GM12872 (cell line): Measurements from ENCODE around the gene MGST2.

ENCODE experiments used
- TF ChIP-seq, protein P1 (sequence below): IDR thresholded peaks from 3 replicates; pipeline ENCODE4 v1.5.1; 2011; ENCODE audit warnings: low read depth, mild to moderate bottlenecking, low read length, moderate library complexity; ENCODE audit not compliant: insufficient read depth

The MGST2 gene

DNA sequence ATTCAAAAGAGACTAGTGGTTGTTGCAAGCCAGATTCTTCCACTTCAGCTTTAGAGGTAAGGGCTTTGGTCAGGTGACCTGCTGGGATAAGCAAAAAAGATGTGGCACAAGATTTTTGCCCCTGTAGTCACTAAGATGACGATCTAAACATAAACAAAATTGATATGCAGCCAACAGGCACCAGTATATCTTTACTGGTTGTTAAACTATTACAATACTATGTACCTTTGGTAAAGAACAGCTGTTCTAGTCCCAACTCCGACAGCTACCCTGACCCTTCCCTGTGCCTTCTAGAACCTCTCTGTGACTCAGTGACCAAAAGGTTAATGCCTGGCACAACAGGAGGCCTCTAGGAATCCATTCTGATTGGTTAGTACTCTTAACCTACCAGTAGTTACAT lies 59.6 kb downstream of the MGST2 start:
- TF ChIP-seq, protein P1, sequence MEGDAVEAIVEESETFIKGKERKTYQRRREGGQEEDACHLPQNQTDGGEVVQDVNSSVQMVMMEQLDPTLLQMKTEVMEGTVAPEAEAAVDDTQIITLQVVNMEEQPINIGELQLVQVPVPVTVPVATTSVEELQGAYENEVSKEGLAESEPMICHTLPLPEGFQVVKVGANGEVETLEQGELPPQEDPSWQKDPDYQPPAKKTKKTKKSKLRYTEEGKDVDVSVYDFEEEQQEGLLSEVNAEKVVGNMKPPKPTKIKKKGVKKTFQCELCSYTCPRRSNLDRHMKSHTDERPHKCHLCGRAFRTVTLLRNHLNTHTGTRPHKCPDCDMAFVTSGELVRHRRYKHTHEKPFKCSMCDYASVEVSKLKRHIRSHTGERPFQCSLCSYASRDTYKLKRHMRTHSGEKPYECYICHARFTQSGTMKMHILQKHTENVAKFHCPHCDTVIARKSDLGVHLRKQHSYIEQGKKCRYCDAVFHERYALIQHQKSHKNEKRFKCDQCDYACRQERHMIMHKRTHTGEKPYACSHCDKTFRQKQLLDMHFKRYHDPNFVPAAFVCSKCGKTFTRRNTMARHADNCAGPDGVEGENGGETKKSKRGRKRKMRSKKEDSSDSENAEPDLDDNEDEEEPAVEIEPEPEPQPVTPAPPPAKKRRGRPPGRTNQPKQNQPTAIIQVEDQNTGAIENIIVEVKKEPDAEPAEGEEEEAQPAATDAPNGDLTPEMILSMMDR, result no peak

DNA sequence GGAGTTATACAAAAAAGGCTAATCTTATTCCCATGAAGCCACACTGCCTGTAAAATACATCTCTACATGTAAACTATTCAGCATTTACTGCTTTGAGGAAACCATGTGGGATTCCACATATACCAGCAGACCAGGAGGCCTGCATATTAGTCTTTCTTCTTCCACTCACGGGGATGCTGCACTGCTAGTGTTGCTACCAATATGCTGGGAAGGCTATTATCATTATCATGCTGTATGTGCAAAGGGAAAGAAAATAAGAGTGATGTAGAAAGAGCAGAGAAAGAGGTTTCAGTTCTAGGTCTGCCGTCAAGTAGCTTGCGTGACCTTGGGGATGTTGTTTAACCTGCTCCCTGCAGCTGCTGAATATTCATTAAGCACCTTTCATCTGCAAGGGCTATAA lies 61.0 kb downstream of the MGST2 start:
- TF ChIP-seq, protein P1, result no peak

DNA sequence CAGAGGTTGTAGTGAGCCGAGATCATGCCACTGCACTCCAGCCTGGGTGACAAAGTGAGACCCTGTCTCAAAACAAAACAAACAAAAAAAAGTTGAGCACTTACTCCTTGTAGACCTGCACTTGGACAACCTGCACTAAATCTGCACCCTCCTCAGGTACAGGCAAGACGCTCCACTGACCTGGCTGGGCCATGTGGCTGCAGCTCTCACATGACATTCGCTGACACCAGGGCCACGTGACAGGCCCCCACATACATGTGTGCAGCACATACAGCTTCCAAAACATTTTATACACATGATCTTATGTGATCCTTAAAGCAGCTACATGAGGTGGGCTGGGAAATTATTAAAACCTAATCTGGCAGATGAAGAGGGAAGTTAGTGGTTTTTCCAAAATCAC lies 62.5 kb downstream of the MGST2 start:
- TF ChIP-seq, protein P1, result no peak

DNA sequence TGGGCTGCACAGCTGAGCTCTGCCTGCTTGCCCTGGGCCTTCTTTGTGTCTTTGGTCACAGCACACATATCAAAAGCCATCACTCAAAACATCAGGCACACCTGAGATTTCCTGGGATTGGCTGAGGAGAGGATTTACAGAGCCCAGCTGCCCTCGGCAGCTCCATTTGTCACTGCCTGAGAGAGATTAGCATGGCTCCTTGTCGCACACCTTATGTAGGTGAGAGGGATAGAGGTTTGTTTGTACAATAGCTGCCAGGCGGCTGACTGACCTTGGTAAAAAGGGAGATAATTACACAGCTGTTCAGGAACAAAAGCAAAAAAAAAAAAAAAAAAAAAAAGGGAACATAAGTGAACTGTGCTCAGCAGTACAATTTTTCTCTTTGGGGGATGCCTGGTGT lies 63.2 kb downstream of the MGST2 start:
- TF ChIP-seq, protein P1, result no peak

DNA sequence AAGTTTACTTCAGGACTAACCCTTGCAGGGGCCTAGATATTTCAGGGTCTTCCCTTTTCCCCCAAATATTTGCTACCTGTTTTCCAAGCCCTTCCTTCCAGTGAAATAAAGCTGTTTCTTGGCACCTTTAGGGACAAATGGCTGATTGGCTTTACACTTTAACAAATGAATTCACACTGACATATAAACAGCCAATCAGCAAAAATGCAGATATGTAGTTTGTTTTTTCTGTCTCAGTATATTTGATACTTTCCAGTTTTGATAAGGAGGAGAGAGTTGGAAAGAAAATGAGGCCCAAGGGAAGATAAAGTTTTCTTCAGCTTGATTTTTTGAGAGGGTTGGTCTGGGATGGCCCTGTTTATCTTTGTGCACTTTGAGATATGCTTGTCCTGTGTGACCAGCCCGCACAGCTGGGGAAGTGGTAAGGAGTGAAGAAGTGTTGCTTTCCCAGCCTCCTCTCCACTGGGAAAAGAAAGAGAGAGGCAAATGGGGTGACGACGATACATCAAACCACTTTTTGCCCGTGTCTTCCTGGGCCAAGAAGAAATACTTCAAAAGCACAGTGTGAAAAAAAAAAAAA lies 67.5 kb downstream of the MGST2 start:
- TF ChIP-seq, protein P1, result no peak

DNA sequence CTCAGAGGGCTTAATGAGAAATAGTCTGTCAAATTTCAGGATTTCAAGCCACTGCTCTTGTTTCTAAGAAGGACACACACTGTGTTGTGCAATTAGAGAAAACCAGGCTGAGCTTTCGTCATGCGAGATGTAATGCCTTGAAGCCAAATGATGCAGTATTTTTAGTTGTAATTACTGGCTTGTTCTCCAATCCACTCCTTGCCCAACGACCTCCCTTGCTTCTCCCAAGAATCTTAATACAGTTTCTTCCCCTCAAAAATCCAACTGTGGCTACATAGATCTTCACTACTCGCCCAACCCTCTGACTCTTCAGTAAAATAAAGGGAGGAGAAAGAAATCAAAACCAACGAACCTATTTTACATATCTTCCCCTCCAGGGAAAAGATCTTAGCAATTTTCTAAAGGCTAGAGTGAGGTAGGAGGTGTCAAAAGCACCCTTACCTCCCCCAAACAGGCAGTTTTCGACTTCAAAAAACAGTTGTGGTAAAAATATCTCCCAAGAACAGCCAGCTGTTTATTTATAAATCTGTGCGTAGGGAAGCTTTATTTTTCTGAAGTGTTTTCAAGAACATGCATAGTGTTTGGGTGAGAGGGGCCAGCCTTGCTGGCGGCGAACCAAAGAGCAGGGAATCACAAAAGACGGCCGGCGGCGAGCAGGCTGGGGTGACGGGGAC lies 68.7 kb downstream of the MGST2 start:
- TF ChIP-seq, protein P1, result no peak

DNA sequence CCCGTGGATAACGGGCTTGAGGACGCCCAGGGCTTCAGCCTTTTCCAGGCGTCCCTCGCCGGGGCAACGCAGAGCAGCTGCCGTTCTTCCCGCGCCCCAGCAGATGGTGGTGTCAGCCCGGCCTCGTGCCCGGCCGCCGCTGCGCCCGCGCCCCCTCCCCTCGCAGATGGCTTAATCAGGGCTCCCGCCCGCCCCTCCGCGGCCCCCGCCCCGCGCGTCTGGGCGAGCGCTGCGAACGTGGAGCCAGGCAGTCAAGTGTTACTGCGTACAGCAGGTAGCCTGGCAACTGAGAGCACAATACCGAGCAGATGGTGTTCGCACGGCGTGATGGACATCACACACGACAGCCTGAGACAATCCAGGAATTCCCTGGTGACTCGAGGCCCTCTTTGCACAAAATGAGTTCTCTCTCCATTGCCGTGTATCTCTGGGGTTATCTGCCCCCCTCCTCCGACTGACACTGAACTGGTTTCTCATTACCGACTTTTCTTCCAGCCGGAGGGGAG lies 69.3 kb downstream of the MGST2 start:
- TF ChIP-seq, protein P1, result peak; percentile 56
